Sigmoid colon (tissue), 7 donors: ENCODE measurements around the gene BRAF. TPM values are rescaled to one million over a fixed set of nuclear protein-coding genes. Genes with fewer than 3 reads are reported as not detected.
"Not testable (repeated sequence)": the region's sequence is repeated elsewhere in the genome, so short reads cannot be mapped to it uniquely, and the experiment has no call there.

Experiments used
- DNase-seq: peaks from one replicate; pipeline ENCODE4 v3.0.0-alpha.2; 2019
- H3K27ac ChIP-seq, 4 donors: fragments of 200-600 bp; sonication (generic); one replicate each; pipeline ENCODE4 v1.5.1; 2016 to 2019; ENCODE audit warnings: mild to moderate bottlenecking in 1 of 4
- H3K27me3 ChIP-seq, 3 donors: fragments of 200-600 bp; sonication (generic); one replicate each; pipeline ENCODE4 v1.5.1; 2019; ENCODE audit warnings: mild to moderate bottlenecking in 1 of 3
- H3K36me3 ChIP-seq, 4 donors: fragments of 200-600 bp; sonication (generic); one replicate each; pipeline ENCODE4 v1.5.1; 2016 to 2019
- H3K4me1 ChIP-seq, 4 donors: fragments of 200-600 bp; sonication (generic); one replicate each; pipeline ENCODE4 v1.5.1; 2017 to 2019
- H3K4me3 ChIP-seq, 4 donors: fragments of 200-600 bp; sonication (generic); one replicate each; pipeline ENCODE4 v1.5.1; 2017 to 2019; ENCODE audit warnings: mild to moderate bottlenecking in 2 of 4, moderate library complexity in 1 of 4
- H3K9me3 ChIP-seq, 4 donors: fragments of 200-600 bp in 3 of 4; sonication (generic) in 3 of 4; one replicate each; pipeline versions ENCODE4 v1.5.1 to v1.6.1; 2013 to 2019
- EP300 ChIP-seq, 4 donors: sonication (generic); formaldehyde crosslinking; IDR thresholded peaks; one replicate each; pipeline ENCODE4 v1.6.1; 2017; ENCODE audit warnings: antibody characterized with exemption in 4 of 4
- POLR2A ChIP-seq, 2 donors: fragments of 450-650 bp; IDR thresholded peaks; one replicate each; pipeline ENCODE4 v1.6.1; 2016; ENCODE audit warnings: antibody characterized with exemption in 2 of 2, mild to moderate bottlenecking in 2 of 2, moderate library complexity in 2 of 2
- POLR2AphosphoS5 ChIP-seq, 4 donors: sonication (generic); formaldehyde crosslinking; IDR thresholded peaks; one replicate each; pipeline ENCODE4 v1.6.1; 2017; ENCODE audit warnings: antibody characterized with exemption in 4 of 4
- WGBS, 2 donors: extraction: QIAGEN DNeasy Blood & Tissue Kit; methylation state at CpG; one replicate each; pipeline ENCODE4 v1.1.7; 2013; 5-methylcytosine and 5-hydroxymethylcytosine counted together
- intact Hi-C: fragments of 100-400 bp; cut with DNase I; formaldehyde crosslinking; loops from one replicate; pipeline ENCODE4 v1.15.1; 2023
- polyA plus RNA-seq, 3 donors: library from polyadenylated mRNA; stranded (reverse); fragments of 200-250 nt; gene quantifications; one replicate each; pipeline ENCODE4 v1.2.3, GENCODE V29; 2013
- total RNA-seq, 4 donors: library from RNA; depleted of rRNA; stranded (reverse); fragments of >200 nt; gene quantifications; one replicate each; pipeline ENCODE4 v1.1.0, GENCODE V29; 2016
- TF ChIP-seq, protein P1 (sequence below), 4 experiments: fragments of 450-650 bp in 3 of 4; fragments of 200-600 bp in 1 of 4; IDR thresholded peaks; one replicate each; pipeline ENCODE4 v1.5.1; 2016 to 2019; ENCODE audit warnings: antibody characterized with exemption in 4 of 4, mild to moderate bottlenecking in 3 of 4, moderate library complexity in 2 of 4
- donor health status: healthy with polysubstance abuse.
- donor health status: Bipolar disorder and iron deficiency.
- donor health status: healthy.

The BRAF gene
- total and polyA plus RNA-seq, 7 donors, result 4.8 to 64.8 (median 43.1) TPM

DNA sequence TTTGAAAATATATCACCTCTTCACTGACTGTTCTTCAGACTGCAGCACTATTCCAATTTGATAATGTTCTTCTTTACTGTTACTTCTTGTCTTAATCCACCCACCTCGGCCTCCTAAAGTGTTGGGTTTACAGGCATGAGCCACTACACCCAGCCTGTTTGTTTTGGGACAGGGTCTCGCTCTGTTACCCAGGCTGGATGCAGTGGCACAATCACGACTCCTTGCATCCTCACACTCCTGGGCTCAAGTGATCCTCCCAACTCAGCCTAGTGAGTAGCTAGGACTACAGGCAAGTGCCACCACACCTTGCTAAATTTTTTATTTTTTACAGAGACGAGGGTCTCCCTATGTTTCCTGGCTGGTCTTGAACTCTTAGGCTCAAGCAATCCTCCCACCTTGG is 150.4 kb downstream of the BRAF start:
- 95 to 97% methylated on average over 4 of the region's 4 CpGs for WGBS, 2 donors
- Histone ChIP-seq H3K36me3 (peaks cover 3 to 78% (median 17%) of the 10 kb centered on the region in 4 donors), H3K4me1 (no peaks in the 10 kb centered on the region), H3K4me3 (no peak overlapping the region), H3K27me3 (no peaks in the 10 kb centered on the region), H3K9me3 (no peaks in the 10 kb centered on the region), H3K27ac (no peak overlapping the region)
- TF ChIP-seq POLR2A (IDR thresholded peaks at IDR 0.05), result no peak
- TF ChIP-seq, protein P1, sequence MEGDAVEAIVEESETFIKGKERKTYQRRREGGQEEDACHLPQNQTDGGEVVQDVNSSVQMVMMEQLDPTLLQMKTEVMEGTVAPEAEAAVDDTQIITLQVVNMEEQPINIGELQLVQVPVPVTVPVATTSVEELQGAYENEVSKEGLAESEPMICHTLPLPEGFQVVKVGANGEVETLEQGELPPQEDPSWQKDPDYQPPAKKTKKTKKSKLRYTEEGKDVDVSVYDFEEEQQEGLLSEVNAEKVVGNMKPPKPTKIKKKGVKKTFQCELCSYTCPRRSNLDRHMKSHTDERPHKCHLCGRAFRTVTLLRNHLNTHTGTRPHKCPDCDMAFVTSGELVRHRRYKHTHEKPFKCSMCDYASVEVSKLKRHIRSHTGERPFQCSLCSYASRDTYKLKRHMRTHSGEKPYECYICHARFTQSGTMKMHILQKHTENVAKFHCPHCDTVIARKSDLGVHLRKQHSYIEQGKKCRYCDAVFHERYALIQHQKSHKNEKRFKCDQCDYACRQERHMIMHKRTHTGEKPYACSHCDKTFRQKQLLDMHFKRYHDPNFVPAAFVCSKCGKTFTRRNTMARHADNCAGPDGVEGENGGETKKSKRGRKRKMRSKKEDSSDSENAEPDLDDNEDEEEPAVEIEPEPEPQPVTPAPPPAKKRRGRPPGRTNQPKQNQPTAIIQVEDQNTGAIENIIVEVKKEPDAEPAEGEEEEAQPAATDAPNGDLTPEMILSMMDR (IDR thresholded peaks at IDR 0.05), result no peak
- TF ChIP-seq EP300 (IDR thresholded peaks at IDR 0.05), result no peak
- no peak for DNase-seq
- intact Hi-C loops, result no loop called here

DNA sequence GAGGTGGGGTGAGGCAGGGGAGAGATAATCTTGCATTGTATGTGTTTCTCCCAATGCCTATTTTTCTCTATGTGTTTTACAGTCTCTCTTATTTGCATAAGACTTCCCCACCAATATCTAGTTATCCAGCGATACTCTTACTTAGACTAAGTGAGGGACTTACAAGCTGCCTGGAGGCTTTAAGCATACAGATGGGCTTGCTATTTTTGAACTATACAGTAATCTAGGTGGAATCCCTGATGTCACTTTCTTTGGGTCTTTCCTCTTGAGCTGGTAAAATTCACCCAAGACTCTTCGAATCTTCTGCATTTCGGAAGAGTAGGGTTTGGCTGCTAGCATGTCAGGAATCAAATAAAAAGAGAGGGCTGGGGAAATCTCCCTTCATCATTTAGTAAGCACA is 151.6 kb downstream of the BRAF start:
- Histone ChIP-seq H3K4me3 (no peak overlapping the region), H3K27ac (no peak overlapping the region), H3K9me3 (no peaks in the 10 kb centered on the region), H3K27me3 (no peaks in the 10 kb centered on the region), H3K36me3 (peaks cover 3 to 81% (median 13%) of the 10 kb centered on the region in 4 donors), H3K4me1 (no peaks in the 10 kb centered on the region)
- intact Hi-C loops, result no loop called here
- no peak for DNase-seq
- WGBS, 2 donors, result 97 to 98% methylated on average over 3 of the region's 3 CpGs
- TF ChIP-seq POLR2AphosphoS5 (IDR thresholded peaks at IDR 0.05), result no peak
- TF ChIP-seq, protein P1 (IDR thresholded peaks at IDR 0.05), result no peak
- TF ChIP-seq EP300 (IDR thresholded peaks at IDR 0.05), result no peak
- no peak for TF ChIP-seq POLR2A (IDR thresholded peaks at IDR 0.05)

DNA sequence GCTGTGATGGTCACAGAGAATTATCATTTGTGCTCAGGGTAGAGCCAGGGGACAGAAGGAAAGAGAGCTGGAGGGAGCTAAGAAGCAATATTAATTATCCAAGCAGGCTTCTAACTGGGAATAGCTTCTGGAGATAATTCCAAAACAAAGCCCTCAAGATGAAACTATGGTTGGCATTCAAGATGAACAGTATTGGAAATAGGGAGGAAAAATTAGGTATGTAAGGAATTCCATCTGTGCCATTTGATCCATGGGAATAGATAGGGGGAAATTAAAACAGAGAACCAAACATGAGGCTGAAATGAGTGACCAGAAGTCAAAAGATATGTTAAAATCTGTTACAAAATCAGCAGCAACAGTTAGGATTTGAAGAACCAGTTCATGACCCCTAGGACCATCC is 152.9 kb downstream of the BRAF start:
- intact Hi-C loops, result no loop called here
- Histone ChIP-seq H3K27ac (no peak overlapping the region), H3K9me3 (no peaks in the 10 kb centered on the region), H3K27me3 (no peaks in the 10 kb centered on the region), H3K36me3 (peaks cover 2 to 79% (median 10%) of the 10 kb centered on the region in 4 donors), H3K4me1 (no peaks in the 10 kb centered on the region), H3K4me3 (no peak overlapping the region)
- DNase-seq, result no peak
- TF ChIP-seq POLR2A (IDR thresholded peaks at IDR 0.05), result no peak
- TF ChIP-seq, protein P1 (IDR thresholded peaks at IDR 0.05), result no peak
- no peak for TF ChIP-seq EP300 (IDR thresholded peaks at IDR 0.05)
- no peak for TF ChIP-seq POLR2AphosphoS5 (IDR thresholded peaks at IDR 0.05)

DNA sequence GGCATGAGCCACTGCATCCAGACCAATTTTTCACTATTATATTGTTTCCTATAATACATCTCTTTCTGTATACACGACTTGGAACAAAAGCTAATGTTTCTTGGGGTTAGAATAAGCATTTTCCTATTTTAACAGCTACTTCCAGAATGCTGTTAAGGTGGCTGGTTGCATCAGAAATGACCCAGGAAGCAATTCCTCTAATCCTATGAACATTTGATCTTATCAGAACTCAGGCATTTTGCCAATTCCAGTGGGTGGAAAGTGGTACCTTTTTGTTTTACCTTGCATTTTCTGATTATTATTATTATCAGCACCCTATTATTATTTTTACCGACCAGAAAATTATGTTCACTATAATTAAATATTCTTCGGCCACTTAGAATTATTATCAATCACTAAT is 154.9 kb downstream of the BRAF start:
- no peak for TF ChIP-seq POLR2AphosphoS5 (IDR thresholded peaks at IDR 0.05)
- no peak for TF ChIP-seq EP300 (IDR thresholded peaks at IDR 0.05)
- TF ChIP-seq, protein P1 (IDR thresholded peaks at IDR 0.05), result no peak
- no peak for TF ChIP-seq POLR2A (IDR thresholded peaks at IDR 0.05)
- intact Hi-C loops, result no loop called here
- Histone ChIP-seq H3K4me3 (no peak overlapping the region), H3K27ac (no peak overlapping the region), H3K9me3 (no peaks in the 10 kb centered on the region), H3K27me3 (no peaks in the 10 kb centered on the region), H3K4me1 (no peaks in the 10 kb centered on the region), H3K36me3 (peaks cover 0 to 65% (median 3%) of the 10 kb centered on the region in 4 donors)
- DNase-seq, result no peak
- WGBS, 2 donors, result 94 to 95% methylated on average over 3 of the region's 3 CpGs

DNA sequence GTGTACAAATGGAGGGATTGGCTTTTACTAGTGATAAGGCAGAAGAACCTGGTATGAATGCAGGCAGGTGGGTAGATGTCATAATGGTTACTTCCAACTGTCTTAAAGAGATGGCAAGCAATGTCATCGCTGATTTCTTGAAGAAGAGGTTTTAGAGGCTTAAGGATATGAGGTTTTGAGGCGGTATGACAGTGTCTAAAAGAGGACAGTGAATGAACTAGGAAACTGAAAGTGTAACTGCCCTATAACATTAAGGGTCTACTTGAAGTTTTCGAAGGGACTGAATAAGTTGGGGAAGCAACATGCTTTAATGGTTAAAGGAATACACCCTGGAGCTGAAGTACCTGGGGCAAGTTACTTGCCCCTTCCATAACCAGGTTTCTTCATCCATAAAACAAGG is 157.3 kb downstream of the BRAF start:
- no peaks in the 10 kb centered on the region for H3K4me1 ChIP-seq
- DNase-seq, result no peak
- H3K27ac ChIP-seq, result no peak overlapping the region
- no peaks in the 10 kb centered on the region for H3K9me3 ChIP-seq
- TF ChIP-seq POLR2A (IDR thresholded peaks at IDR 0.05), result no peak
- H3K36me3 ChIP-seq, result peaks cover 0 to 47% (median 3%) of the 10 kb centered on the region in 4 donors
- intact Hi-C loops, result no loop called here
- 95 to 98% methylated on average over 3 of the region's 3 CpGs for WGBS, 2 donors
- H3K27me3 ChIP-seq, result no peaks in the 10 kb centered on the region
- H3K4me3 ChIP-seq, result no peak overlapping the region

DNA sequence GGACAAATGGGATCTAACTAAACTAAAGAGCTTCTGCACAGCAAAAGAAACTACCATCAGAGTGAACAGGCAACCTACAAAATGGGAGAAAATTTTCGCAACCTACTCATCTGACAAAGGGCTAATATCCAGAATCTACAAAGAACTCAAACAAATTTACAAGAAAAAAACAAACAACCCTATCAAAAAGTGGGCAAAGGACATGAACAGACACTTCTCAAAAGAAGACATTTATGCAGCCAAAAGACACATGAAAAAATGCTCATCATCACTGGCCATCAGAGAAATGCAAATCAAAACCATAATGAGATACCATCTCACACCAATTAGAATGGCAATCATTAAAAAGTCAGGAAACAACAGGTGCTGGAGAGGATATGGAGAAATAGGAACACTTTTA is 159.3 kb downstream of the BRAF start:
- H3K4me3 ChIP-seq, H3K9me3 ChIP-seq, intact Hi-C loops, H3K27me3 ChIP-seq, DNase-seq, H3K27ac ChIP-seq, H3K4me1 ChIP-seq: not testable (repeated sequence)
- H3K36me3 ChIP-seq, result peaks cover 0 to 29% (median 3%) of the 10 kb centered on the region in 4 donors
- WGBS, 2 donors, result 86% methylated on average over 1 of the region's 1 CpG; no CpG with 5 or more reads in 1 of the 2 donors

DNA sequence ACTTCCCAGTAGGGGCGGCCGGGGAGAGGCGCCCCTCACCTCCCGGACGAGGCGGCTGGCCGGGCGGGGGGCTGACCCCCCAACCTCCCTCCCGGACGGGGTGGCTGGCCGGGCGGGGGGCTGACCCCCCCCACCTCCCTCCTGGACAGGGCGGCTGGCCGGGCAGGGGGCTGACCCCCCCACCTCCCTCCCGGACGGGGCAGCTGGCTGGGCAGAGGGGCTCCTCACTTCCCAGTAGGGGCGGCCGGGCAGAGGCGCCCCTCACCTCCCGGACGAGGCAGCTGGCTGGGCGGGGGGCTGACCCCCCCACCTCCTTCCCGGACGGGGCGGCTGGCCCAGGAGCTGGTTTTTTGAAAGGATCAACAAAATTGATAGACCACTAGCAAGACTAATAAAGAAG is 161.6 kb downstream of the BRAF start:
- peaks cover 0 to 16% (median 0%) of the 10 kb centered on the region in 4 donors for H3K36me3 ChIP-seq
- DNase-seq, H3K27ac ChIP-seq, H3K27me3 ChIP-seq, intact Hi-C loops, H3K4me3 ChIP-seq, H3K9me3 ChIP-seq, H3K4me1 ChIP-seq: not testable (repeated sequence)
- WGBS, 2 donors, result 96 to 98% methylated on average over 25 of the region's 25 CpGs

DNA sequence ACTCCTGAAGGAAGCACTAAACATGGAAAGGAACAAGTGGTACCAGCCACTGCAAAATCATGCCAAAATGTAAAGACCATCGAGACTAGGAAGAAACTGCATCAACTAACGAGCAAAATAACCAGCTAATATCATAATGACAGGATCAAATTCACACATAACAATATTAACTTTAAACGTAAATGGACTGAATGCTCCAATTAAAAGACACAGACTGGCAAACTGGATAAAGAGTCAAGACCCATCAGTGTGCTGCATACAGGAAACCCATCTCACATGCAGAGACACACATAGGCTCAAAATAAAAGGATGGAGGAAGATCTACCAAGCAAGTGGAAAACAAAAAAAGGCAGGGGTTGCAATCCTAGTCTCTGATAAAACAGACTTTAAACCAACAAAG is 163.4 kb downstream of the BRAF start:
- H3K4me1 ChIP-seq, DNase-seq, H3K27ac ChIP-seq, H3K27me3 ChIP-seq, H3K4me3 ChIP-seq, H3K36me3 ChIP-seq, intact Hi-C loops, H3K9me3 ChIP-seq: not testable (repeated sequence)
- 93 to 96% methylated on average over 3 of the region's 3 CpGs for WGBS, 2 donors
